HG02588 (cell line): Measurements from ENCODE around the gene SH2D2A.

Experiments
- ATAC-seq: cut with Tn5 transposase; IDR thresholded peaks from one replicate; pipeline ENCODE4 v1.9.1; 2021; ENCODE audit warnings: mild to moderate bottlenecking, moderate library complexity; ENCODE audit not compliant: unreplicated experiment

Gene SH2D2A

GRCh38 chr1:156805766-156806511 lies 10.7 kb downstream of the SH2D2A start:
- no peak for ATAC-seq

- ATAC-seq = no peak
These were observed 11.9 kb downstream of the SH2D2A start for GRCh38 chr1:156804572-156805243.

GRCh38 chr1:156804026-156804425 lies 12.6 kb downstream of the SH2D2A start:
- ATAC-seq = no peak

GRCh38 chr1:156803086-156803851 lies 13.4 kb downstream of the SH2D2A start:
- no peak for ATAC-seq

GRCh38 chr1:156802421-156802935 lies 14.2 kb downstream of the SH2D2A start:
- ATAC-seq = no peak

- ATAC-seq = no peak
These were observed 15.1 kb downstream of the SH2D2A start for GRCh38 chr1:156801409-156802121.

GRCh38 chr1:156797212-156797871 lies 19.3 kb downstream of the SH2D2A start:
- ATAC-seq = no peak

- ATAC-seq = no peak
These were observed 20.1 kb downstream of the SH2D2A start for GRCh38 chr1:156796340-156797097.

- ATAC-seq = no peak
These were observed 20.9 kb downstream of the SH2D2A start for GRCh38 chr1:156795787-156796186.

- ATAC-seq = no peak
These were observed 21.3 kb downstream of the SH2D2A start for GRCh38 chr1:156795374-156795733.

- no peak for ATAC-seq
These were observed 21.9 kb downstream of the SH2D2A start for GRCh38 chr1:156794506-156795373.

GRCh38 chr1:156789621-156790318 lies 26.9 kb downstream of the SH2D2A start:
- no peak for ATAC-seq

GRCh38 chr1:156788136-156788535 lies 28.5 kb downstream of the SH2D2A start:
- ATAC-seq = no peak

GRCh38 chr1:156786640-156787039 lies 30.0 kb downstream of the SH2D2A start:
- ATAC-seq = no peak

- no peak for ATAC-seq
These were observed 31.2 kb downstream of the SH2D2A start for GRCh38 chr1:156785458-156785857.

GRCh38 chr1:156781585-156782186 lies 35.0 kb downstream of the SH2D2A start:
- ATAC-seq = no peak

GRCh38 chr1:156777573-156777972 lies 39.1 kb downstream of the SH2D2A start:
- ATAC-seq = no peak

- ATAC-seq = no peak
These were observed 39.7 kb downstream of the SH2D2A start for GRCh38 chr1:156776942-156777341.
